Subcutaneous abdominal adipose tissue (tissue), 5 donors: ENCODE data around the gene PPM1B.
A peak's percentile ranks its signal among the peaks of the same experiment; 100 is the strongest.
"Not testable (repeated sequence)": the region's sequence is repeated elsewhere in the genome, so short reads cannot be mapped to it uniquely, and the experiment has no call there.

ENCODE experiments used
- H3K27ac ChIP-seq: one replicate; pipeline ENCODE4 v1.7.0; 2013; ENCODE audit warnings: low read depth, mild to moderate bottlenecking, inconsistent platforms, low read length, moderate library complexity
- H3K27me3 ChIP-seq, 5 donors: one replicate each; pipeline ENCODE4 v1.7.0; 2013; ENCODE audit warnings: low read length in 5 of 5, inconsistent platforms in 1 of 5; ENCODE audit not compliant: control insufficient read depth in 5 of 5, insufficient read depth in 4 of 5
- H3K36me3 ChIP-seq, 5 donors: one replicate each; pipeline ENCODE4 v1.7.0; 2013; ENCODE audit warnings: low read length in 5 of 5; ENCODE audit not compliant: control insufficient read depth in 5 of 5, insufficient read depth in 5 of 5
- H3K4me1 ChIP-seq, 5 donors: one replicate each; pipeline ENCODE4 v1.7.0; 2013; ENCODE audit warnings: low read length in 5 of 5, mild to moderate bottlenecking in 3 of 5, moderate library complexity in 1 of 5; ENCODE audit not compliant: control insufficient read depth in 5 of 5, insufficient read depth in 5 of 5
- H3K4me3 ChIP-seq, 5 donors: one replicate each; pipeline ENCODE4 v1.7.0; 2013; ENCODE audit warnings: low read length in 5 of 5, low read depth in 1 of 5
- H3K9ac ChIP-seq, 5 donors: one replicate each; pipeline ENCODE4 v1.7.0; 2013; ENCODE audit warnings: low read length in 5 of 5, mild to moderate bottlenecking in 4 of 5, moderate library complexity in 3 of 5
- H3K9me3 ChIP-seq, 5 donors: one replicate each; pipeline ENCODE4 v1.7.0; 2013; ENCODE audit warnings: low read length in 5 of 5; ENCODE audit not compliant: control insufficient read depth in 5 of 5
- donor health status: healthy.
- donor health status: healthy.
- donor health status: healthy.
- donor health status: healthy.
- donor health status: healthy.

The PPM1B gene

GRCh38 chr2:44242904-44243303 lies 74.2 kb downstream of the PPM1B start:
- H3K9me3 ChIP-seq, result no peaks in the 10 kb centered on the region
- no peak overlapping the region for H3K27ac ChIP-seq
- no peaks in the 10 kb centered on the region for H3K27me3 ChIP-seq
- no peaks in the 10 kb centered on the region for H3K36me3 ChIP-seq
- no peak overlapping the region for H3K9ac ChIP-seq
- H3K4me1 ChIP-seq, result peaks cover 0 to 22% (median 13%) of the 10 kb centered on the region in 5 donors
- H3K4me3 ChIP-seq, result no peak overlapping the region

- no peaks in the 10 kb centered on the region for H3K36me3 ChIP-seq
- H3K27ac ChIP-seq, result no peak overlapping the region
- peaks cover 0 to 22% (median 13%) of the 10 kb centered on the region in 5 donors for H3K4me1 ChIP-seq
- H3K9me3 ChIP-seq, result no peaks in the 10 kb centered on the region
- peak overlapping the region; percentile 41 to 62 (median 53) for H3K4me3 ChIP-seq
- H3K27me3 ChIP-seq, result no peaks in the 10 kb centered on the region
- peak overlapping the region in 4 of 5 donors; percentile 51 to 68 (median 58) for H3K9ac ChIP-seq
Measured at GRCh38 chr2:44244135-44244871, 75.6 kb downstream of the PPM1B start.

GRCh38 chr2:44245083-44245861 lies 76.6 kb downstream of the PPM1B start:
- Histone ChIP-seq H3K9me3 (no peaks in the 10 kb centered on the region), H3K9ac (peak overlapping the region in 1 of 5 donors; percentile 8), H3K4me1 (peaks cover 0 to 22% (median 13%) of the 10 kb centered on the region in 5 donors), H3K36me3 (no peaks in the 10 kb centered on the region), H3K4me3 (no peak overlapping the region), H3K27ac (no peak overlapping the region), H3K27me3 (no peaks in the 10 kb centered on the region)

- Histone ChIP-seq H3K9me3 (no peaks in the 10 kb centered on the region), H3K27me3 (no peaks in the 10 kb centered on the region), H3K9ac (no peak overlapping the region), H3K4me3 (no peak overlapping the region), H3K4me1 (peaks cover 0 to 22% (median 13%) of the 10 kb centered on the region in 5 donors), H3K27ac (no peak overlapping the region), H3K36me3 (no peaks in the 10 kb centered on the region)
Measured at GRCh38 chr2:44246436-44246835, 77.8 kb downstream of the PPM1B start.

- Histone ChIP-seq H3K4me1 (peaks cover 0 to 22% (median 13%) of the 10 kb centered on the region in 5 donors), H3K9me3 (no peaks in the 10 kb centered on the region), H3K36me3 (no peaks in the 10 kb centered on the region), H3K9ac (no peak overlapping the region), H3K27me3 (no peaks in the 10 kb centered on the region), H3K4me3 (no peak overlapping the region), H3K27ac (no peak overlapping the region)
Measured at GRCh38 chr2:44246840-44247369, 78.2 kb downstream of the PPM1B start.

GRCh38 chr2:44247924-44248323 lies 79.2 kb downstream of the PPM1B start:
- no peak overlapping the region for H3K27ac ChIP-seq
- no peaks in the 10 kb centered on the region for H3K27me3 ChIP-seq

GRCh38 chr2:44249269-44249668 lies 80.6 kb downstream of the PPM1B start:
- H3K36me3 ChIP-seq, H3K27me3 ChIP-seq, H3K4me3 ChIP-seq, H3K27ac ChIP-seq, H3K9ac ChIP-seq: not testable (repeated sequence)
- Histone ChIP-seq H3K9me3 (peaks cover 0 to 11% (median 3%) of the 10 kb centered on the region in 5 donors), H3K4me1 (peaks cover 0 to 16% (median 11%) of the 10 kb centered on the region in 5 donors)

More at GRCh38 chr2:44247924-44248323, 79.2 kb downstream of the PPM1B start:
- Histone ChIP-seq H3K9ac (no peak overlapping the region), H3K4me1 (peaks cover 0 to 22% (median 13%) of the 10 kb centered on the region in 5 donors), H3K36me3 (no peaks in the 10 kb centered on the region), H3K4me3 (no peak overlapping the region), H3K9me3 (peaks cover 0 to 8% (median 0%) of the 10 kb centered on the region in 5 donors)

- Histone ChIP-seq H3K27ac (no peak overlapping the region), H3K9me3 (peaks cover 0 to 11% (median 3%) of the 10 kb centered on the region in 5 donors), H3K9ac (no peak overlapping the region), H3K36me3 (no peaks in the 10 kb centered on the region), H3K4me3 (no peak overlapping the region), H3K27me3 (no peaks in the 10 kb centered on the region), H3K4me1 (peaks cover 0 to 8% (median 4%) of the 10 kb centered on the region in 5 donors)
Measured at GRCh38 chr2:44250376-44250775, 81.7 kb downstream of the PPM1B start.

GRCh38 chr2:44254023-44254422 lies 85.3 kb downstream of the PPM1B start:
- Histone ChIP-seq H3K4me3 (no peak overlapping the region), H3K36me3 (no peaks in the 10 kb centered on the region), H3K9ac (no peak overlapping the region), H3K9me3 (peaks cover 0 to 11% (median 3%) of the 10 kb centered on the region in 5 donors), H3K27ac (no peak overlapping the region), H3K27me3 (no peaks in the 10 kb centered on the region), H3K4me1 (no peaks in the 10 kb centered on the region)

GRCh38 chr2:44255704-44256103 lies 87.0 kb downstream of the PPM1B start:
- H3K4me3 ChIP-seq, H3K4me1 ChIP-seq, H3K36me3 ChIP-seq, H3K27me3 ChIP-seq, H3K9ac ChIP-seq, H3K27ac ChIP-seq: not testable (repeated sequence)
- H3K9me3 ChIP-seq, result peaks cover 0 to 11% (median 3%) of the 10 kb centered on the region in 5 donors
